ENCODE results near the gene TMEM208. TPM values are rescaled to one million over a fixed set of nuclear protein-coding genes. Genes with fewer than 3 reads are reported as not detected.

Gene TMEM208
- total and polyA plus RNA-seq, 4 donors, result 22.3 to 140 (median 70.2) TPM

DNA sequence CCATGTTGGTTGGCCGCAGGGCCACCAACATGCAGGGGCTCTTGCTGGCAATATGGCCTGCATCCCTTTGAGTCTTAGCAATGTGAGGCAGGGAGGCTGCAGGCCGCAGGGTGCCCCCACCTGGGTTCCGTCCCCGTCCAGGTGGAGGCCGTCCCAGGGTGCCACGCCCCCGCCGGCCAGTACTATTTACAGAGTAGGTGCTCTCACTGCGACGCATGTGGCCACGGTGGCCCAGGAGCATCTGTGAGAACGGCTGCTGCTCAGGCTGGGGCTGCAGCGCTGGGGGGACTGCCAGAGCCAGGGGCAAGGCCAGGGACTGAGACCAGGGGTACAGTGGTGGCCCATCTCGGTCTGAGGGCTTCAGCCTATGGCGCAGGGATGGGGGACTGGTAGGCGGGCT is 46.8 kb upstream of the TMEM208 start:
- WGBS, result 94% methylated on average over 16 of the region's 16 CpGs
- Histone ChIP-seq H3K4me1 (ENCODE audit: control insufficient read depth in 4 of 4, insufficient read depth in 4 of 4, low read length in 3 of 4) (peaks cover 11 to 34% (median 18%) of the 10 kb centered on the region in 4 donors), H3K4me3 (ENCODE audit: low read depth in 1 of 3, low read length in 3 of 3) (no peak overlapping the region), H3K36me3 (ENCODE audit: control insufficient read depth in 4 of 4, insufficient read depth in 3 of 4, low read depth in 1 of 4, low read length in 3 of 4) (no peaks in the 10 kb centered on the region), H3K27ac (ENCODE audit: low read depth in 1 of 2, low read length in 2 of 2) (no peak overlapping the region), H3K9me3 (ENCODE audit: control insufficient read depth in 4 of 4, low read length in 3 of 4) (no peaks in the 10 kb centered on the region), H3K9ac (ENCODE audit: low read depth in 1 of 2, low read length in 2 of 2) (no peak overlapping the region), H3K27me3 (ENCODE audit: control insufficient read depth in 4 of 4, insufficient read depth in 4 of 4, low read length in 3 of 4) (no peaks in the 10 kb centered on the region)
- no peak for TF ChIP-seq YY1 (IDR thresholded peaks at IDR 0.05)
- TF ChIP-seq RXRA (IDR thresholded peaks at IDR 0.05), result no peak
- TF ChIP-seq JUND (IDR thresholded peaks at IDR 0.05), result no peak
- no peak for TF ChIP-seq HNF4A (conservative IDR thresholded peaks at IDR 0.05)
- no peak for DNase-seq (ENCODE audit: low spot score)

GRCh38 chr16:67181346-67181745 is 45.6 kb upstream of the TMEM208 start:
- Histone ChIP-seq H3K27me3 (ENCODE audit: control insufficient read depth in 4 of 4, insufficient read depth in 4 of 4, low read length in 3 of 4) (no peaks in the 10 kb centered on the region), H3K4me3 (ENCODE audit: low read depth in 1 of 3, low read length in 3 of 3) (no peak overlapping the region), H3K27ac (ENCODE audit: low read depth in 1 of 2, low read length in 2 of 2) (no peak overlapping the region), H3K36me3 (ENCODE audit: control insufficient read depth in 4 of 4, insufficient read depth in 3 of 4, low read depth in 1 of 4, low read length in 3 of 4) (no peaks in the 10 kb centered on the region), H3K9ac (ENCODE audit: low read depth in 1 of 2, low read length in 2 of 2) (no peak overlapping the region), H3K9me3 (ENCODE audit: control insufficient read depth in 4 of 4, low read length in 3 of 4) (no peaks in the 10 kb centered on the region), H3K4me1 (ENCODE audit: control insufficient read depth in 4 of 4, insufficient read depth in 4 of 4, low read length in 3 of 4) (peaks cover 13 to 41% (median 25%) of the 10 kb centered on the region in 4 donors)
- TF ChIP-seq GABPA (IDR thresholded peaks at IDR 0.05 in 1 of 2, conservative IDR thresholded peaks at IDR 0.05 in 1 of 2) (no peak), HNF4A (conservative IDR thresholded peaks at IDR 0.05) (no peak), RXRA (IDR thresholded peaks at IDR 0.05) (no peak), NR2F2 (IDR thresholded peaks at IDR 0.05) (no peak), CTCF (IDR thresholded peaks at IDR 0.05; ENCODE audit: low read depth, low read length, missing input control) (no peak), FOXA2 (IDR thresholded peaks at IDR 0.05) (no peak), EGR1 (IDR thresholded peaks at IDR 0.05; ENCODE audit: low read depth in 2 of 2) (no peak), ZBTB33 (IDR thresholded peaks at IDR 0.05) (no peak)
- WGBS, result 67% methylated on average over 2 of the region's 2 CpGs
- no peak for DNase-seq (ENCODE audit: low spot score)

DNA sequence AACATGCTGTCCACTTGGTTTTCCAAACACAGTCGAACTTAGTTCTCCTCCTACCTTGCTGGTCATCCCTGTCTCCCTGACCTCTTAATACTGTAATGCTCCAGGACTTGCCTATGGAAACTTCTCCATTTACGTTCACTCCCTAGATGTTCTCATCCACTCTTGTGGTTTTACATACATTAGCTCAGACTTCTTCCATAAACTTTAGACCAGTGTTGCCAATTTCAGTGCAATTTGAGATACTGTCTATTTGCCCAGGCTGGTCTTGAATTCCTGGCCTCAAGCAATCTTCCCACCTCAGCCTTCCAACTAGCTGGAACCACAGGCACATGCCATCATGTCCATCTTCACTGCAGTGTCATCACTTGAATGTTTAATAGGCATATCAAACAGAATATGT is 44.6 kb upstream of the TMEM208 start:
- no peak for DNase-seq (ENCODE audit: low spot score)
- no peak overlapping the region for H3K27ac ChIP-seq (ENCODE audit: low read depth in 1 of 2, low read length in 2 of 2)
- H3K9ac ChIP-seq (ENCODE audit: low read depth in 1 of 2, low read length in 2 of 2), result no peak overlapping the region
- no peaks in the 10 kb centered on the region for H3K27me3 ChIP-seq (ENCODE audit: control insufficient read depth in 4 of 4, insufficient read depth in 4 of 4, low read length in 3 of 4)
- no peaks in the 10 kb centered on the region for H3K9me3 ChIP-seq (ENCODE audit: control insufficient read depth in 4 of 4, low read length in 3 of 4)
- WGBS, result 91% methylated on average over 2 of the region's 2 CpGs
- no peak overlapping the region for H3K4me3 ChIP-seq (ENCODE audit: low read depth in 1 of 3, low read length in 3 of 3)
- H3K36me3 ChIP-seq (ENCODE audit: control insufficient read depth in 4 of 4, insufficient read depth in 3 of 4, low read depth in 1 of 4, low read length in 3 of 4), result no peaks in the 10 kb centered on the region
- H3K4me1 ChIP-seq (ENCODE audit: control insufficient read depth in 4 of 4, insufficient read depth in 4 of 4, low read length in 3 of 4), result peaks cover 13 to 41% (median 25%) of the 10 kb centered on the region in 4 donors
- TF ChIP-seq SP1 (IDR thresholded peaks at IDR 0.05), result no peak
- TF ChIP-seq GABPA (IDR thresholded peaks at IDR 0.05 in 1 of 2, conservative IDR thresholded peaks at IDR 0.05 in 1 of 2), result no peak
- no peak for TF ChIP-seq YY1 (IDR thresholded peaks at IDR 0.05)
- TF ChIP-seq HNF4G (IDR thresholded peaks at IDR 0.05), result no peak
- no peak for TF ChIP-seq NR2F2 (IDR thresholded peaks at IDR 0.05)
